Lower leg skin (tissue), 4 donors: ENCODE measurements around the gene FFAR2. TPM values are rescaled to one million over a fixed set of nuclear protein-coding genes. Genes with fewer than 3 reads are reported as not detected.

Experiments
- DNase-seq, 2 donors: peaks; one replicate each; pipeline ENCODE4 v3.0.0-alpha.2; 2019; ENCODE audit warnings: low spot score in 2 of 2
- H3K4me3 ChIP-seq: fragments of 200-600 bp; sonication (generic); 2 replicates; pipeline ENCODE4 v1.5.1; 2017; ENCODE audit warnings: mild to moderate bottlenecking, low read depth; ENCODE audit not compliant: poor library complexity, severe bottlenecking
- CTCF ChIP-seq, 3 donors: fragments of 450-650 bp; IDR thresholded peaks; one replicate each; pipeline ENCODE4 v1.5.1; 2016; ENCODE audit warnings: antibody characterized with exemption in 3 of 3, mild to moderate bottlenecking in 3 of 3, moderate library complexity in 2 of 3
- POLR2A ChIP-seq, 2 donors: fragments of 450-650 bp; IDR thresholded peaks; one replicate each; pipeline ENCODE4 v1.6.1; 2016 to 2017; ENCODE audit warnings: antibody characterized with exemption in 2 of 2, mild to moderate bottlenecking in 1 of 2, moderate library complexity in 1 of 2
- WGBS, 2 donors: methylation state at CpG; one replicate each; pipeline ENCODE4 v1.1.5; 2018; 5-methylcytosine and 5-hydroxymethylcytosine counted together
- intact Hi-C: fragments of 100-400 bp; cut with DNase I; formaldehyde crosslinking; loops from one replicate; pipeline ENCODE4 v1.15.0; 2023; ENCODE audit warnings: low total_unique reads
- total RNA-seq, 4 donors: library from RNA; depleted of rRNA; stranded (reverse); fragments of >200 nt; gene quantifications; one replicate each; pipeline ENCODE4 v1.1.0, GENCODE V29; 2016

FFAR2 gene
- total RNA-seq, 4 donors from 2014 or later, result 0.49 to 1.1 (median 0.55) TPM; not detected in 1

DNA sequence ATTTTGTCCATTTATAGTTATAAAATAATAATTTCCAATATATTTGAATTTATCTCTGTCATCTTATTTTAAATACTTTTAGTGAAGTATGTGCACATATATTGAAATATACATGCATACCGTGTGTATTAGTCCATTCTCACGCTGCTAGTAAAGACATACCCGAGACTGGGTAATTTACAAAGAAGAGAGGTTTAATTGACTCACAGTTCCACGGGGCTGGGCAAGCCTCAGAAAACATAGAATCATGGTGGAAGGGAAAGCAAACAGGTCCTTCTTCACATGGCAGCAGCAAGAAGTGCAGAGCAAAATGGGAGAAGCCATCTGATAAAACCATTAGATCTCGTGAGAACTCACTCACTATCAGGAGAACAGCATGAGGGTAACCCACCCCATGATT lies 37.6 kb upstream of the FFAR2 start:
- DNase-seq, result no peak
- TF ChIP-seq POLR2A (IDR thresholded peaks at IDR 0.05), result no peak
- intact Hi-C loops, result no loop called here
- 78 to 85% methylated on average over 5 of the region's 5 CpGs for WGBS, 2 donors
- H3K4me3 ChIP-seq, result no peak overlapping the region

GRCh38 chr19:35414442-35414841 lies 33.6 kb upstream of the FFAR2 start:
- no peak overlapping the region for H3K4me3 ChIP-seq
- intact Hi-C loops, result no loop called here
- TF ChIP-seq POLR2A (IDR thresholded peaks at IDR 0.05) (no peak), CTCF (IDR thresholded peaks at IDR 0.05) (no peak)
- WGBS, 2 donors, result 83 to 95% methylated on average over 3 of the region's 3 CpGs
- no peak for DNase-seq

GRCh38 chr19:35416331-35416730 lies 31.7 kb upstream of the FFAR2 start:
- no peak overlapping the region for H3K4me3 ChIP-seq
- intact Hi-C loops, result no loop called here
- no peak for DNase-seq
- no peak for TF ChIP-seq CTCF (IDR thresholded peaks at IDR 0.05)
- TF ChIP-seq POLR2A (IDR thresholded peaks at IDR 0.05), result no peak
- 62 to 68% methylated on average over 7 of the region's 7 CpGs for WGBS, 2 donors

DNA sequence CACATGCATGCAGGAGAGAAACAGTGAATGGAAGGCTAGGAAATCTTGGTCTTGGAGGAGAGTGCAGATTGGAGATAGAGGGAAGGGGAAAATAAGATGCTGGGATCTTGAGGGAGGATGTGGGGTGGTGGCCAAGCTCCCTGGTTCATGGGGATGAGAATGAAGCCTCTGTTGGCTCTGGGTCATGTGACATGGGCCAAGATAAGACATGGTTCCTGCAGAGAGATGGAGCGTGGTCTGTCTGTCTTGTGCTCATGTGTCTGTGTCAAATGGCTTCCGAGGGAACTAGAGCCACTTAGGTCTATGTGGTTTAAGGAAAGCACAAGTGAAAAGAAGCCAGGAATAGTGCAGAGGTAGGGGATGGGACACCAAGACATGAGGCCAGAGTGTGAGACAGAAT lies 30.8 kb upstream of the FFAR2 start:
- no peak for DNase-seq
- TF ChIP-seq POLR2A (IDR thresholded peaks at IDR 0.05), result no peak
- TF ChIP-seq CTCF (IDR thresholded peaks at IDR 0.05), result no peak
- intact Hi-C loops, result no loop called here
- 85 to 88% methylated on average over 2 of the region's 2 CpGs for WGBS, 2 donors
- H3K4me3 ChIP-seq, result no peak overlapping the region

DNA sequence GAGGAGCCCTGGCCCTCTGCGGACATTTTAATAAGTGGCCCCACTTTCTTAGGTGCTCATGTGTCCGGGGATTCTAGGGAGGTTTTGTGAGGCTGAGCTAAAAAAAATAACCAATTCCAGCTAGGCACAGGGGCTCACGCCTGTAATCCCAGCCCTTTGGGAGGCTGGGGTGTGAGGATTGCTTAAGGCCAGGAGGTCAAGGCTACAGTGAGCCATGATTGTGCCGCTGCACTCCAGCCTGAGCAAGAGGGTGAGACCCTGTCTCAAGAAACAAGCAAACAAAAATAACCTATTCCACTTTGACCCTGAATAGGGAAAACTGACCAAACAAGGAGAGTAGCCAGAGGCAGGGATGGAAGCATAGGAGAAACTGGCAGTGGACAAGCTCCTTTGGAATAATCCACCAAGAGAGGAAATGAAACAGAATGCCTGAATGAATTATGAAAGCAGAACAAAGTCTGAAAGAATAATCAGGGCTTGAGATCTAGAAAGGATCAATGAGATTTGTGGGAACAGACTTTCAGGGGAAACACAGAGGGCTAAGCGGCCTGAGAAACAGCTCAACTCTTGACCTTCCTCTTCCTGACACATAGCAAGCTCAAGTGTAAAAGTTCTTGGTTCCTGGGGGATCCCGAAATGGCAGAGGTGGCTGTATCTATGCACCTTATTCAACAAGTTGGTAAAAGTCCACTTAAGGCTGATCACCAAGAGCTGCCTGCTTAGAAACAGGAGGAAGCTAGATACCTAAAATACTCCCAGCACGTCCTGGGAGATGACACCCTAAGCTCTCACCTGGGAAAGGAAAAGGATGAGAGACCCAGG lies 30.1 kb upstream of the FFAR2 start:
- 79 to 80% methylated on average over 7 of the region's 7 CpGs for WGBS, 2 donors
- TF ChIP-seq CTCF (IDR thresholded peaks at IDR 0.05) (no peak), POLR2A (IDR thresholded peaks at IDR 0.05) (no peak)
- no peak overlapping the region for H3K4me3 ChIP-seq
- DNase-seq, result no peak
- intact Hi-C loops, result no loop called here

DNA sequence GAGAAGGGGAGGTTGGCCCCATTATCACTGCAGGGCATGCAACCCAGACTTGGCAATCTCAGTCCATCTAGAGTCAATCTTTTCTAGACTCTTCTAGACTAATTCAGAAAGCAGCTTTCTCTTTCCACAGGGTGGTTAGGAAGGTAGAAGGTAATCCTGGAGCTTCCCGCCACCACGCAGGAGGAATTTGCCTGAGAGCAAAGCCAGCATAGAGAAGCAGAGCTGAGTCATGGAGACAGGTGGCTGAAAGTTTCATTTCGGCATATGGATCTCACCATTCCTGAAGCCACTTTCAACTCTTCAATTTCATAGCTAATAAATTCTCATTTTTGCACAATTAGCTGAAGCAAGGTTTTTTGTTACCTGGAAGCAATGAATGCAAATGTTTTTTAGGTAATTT lies 29.0 kb upstream of the FFAR2 start:
- intact Hi-C loops, result no loop called here
- DNase-seq, result no peak
- WGBS, 2 donors, result 46 to 55% methylated on average over 3 of the region's 3 CpGs
- no peak overlapping the region for H3K4me3 ChIP-seq
- TF ChIP-seq CTCF (IDR thresholded peaks at IDR 0.05) (no peak), POLR2A (IDR thresholded peaks at IDR 0.05) (no peak)
